ENCODE results near the gene DNAH14.

DNAH14 gene

DNA sequence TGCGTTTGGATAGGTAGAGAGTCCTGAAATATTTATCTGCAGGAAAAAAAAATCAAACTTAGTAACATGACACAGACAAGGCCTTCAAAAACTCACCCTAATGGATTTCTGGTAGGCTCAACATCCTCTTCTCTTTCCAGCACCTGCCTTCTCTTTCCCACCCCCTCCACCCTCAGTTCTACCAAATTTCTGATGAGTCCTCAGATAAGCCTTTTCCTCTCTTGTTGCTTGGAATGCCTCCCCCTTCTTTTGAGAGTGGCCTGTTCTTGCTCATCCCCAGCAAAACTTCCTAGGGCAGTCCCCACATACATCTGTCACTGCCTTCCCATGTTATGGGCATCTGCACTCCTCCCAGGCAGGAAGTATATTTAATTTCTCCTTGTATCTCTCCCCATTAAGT, 506.0 kb downstream of the DNAH14 start:
- DNase-seq, result no peak

DNA sequence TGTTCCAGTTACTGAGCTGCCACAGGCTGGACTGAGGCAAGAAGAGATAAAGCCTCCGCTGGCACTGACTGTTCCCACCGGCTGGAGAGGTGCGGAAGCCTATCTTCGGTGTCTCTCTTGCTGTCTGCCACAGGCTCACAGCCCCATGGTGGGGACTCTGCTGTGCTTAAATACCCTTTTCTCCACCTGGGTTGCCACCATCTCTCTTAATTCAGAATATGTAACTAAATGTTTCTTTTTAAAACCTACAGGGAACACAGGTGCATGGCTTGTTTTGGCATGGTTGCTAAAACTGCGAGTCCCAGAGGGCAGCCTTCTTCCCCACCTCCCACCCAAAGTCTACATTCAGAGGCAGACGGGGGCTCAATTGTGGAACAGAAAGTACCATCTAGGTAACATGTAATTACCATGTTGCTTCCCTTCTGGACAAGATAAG, 506.5 kb downstream of the DNAH14 start:
- no peak for DNase-seq

- no peak for DNase-seq
Observed at GRCh38 chr1:225437710-225438437, 508.4 kb downstream of the DNAH14 start.

- no peak for DNase-seq
Observed at GRCh38 chr1:225440380-225441221, 511.1 kb downstream of the DNAH14 start.

DNA sequence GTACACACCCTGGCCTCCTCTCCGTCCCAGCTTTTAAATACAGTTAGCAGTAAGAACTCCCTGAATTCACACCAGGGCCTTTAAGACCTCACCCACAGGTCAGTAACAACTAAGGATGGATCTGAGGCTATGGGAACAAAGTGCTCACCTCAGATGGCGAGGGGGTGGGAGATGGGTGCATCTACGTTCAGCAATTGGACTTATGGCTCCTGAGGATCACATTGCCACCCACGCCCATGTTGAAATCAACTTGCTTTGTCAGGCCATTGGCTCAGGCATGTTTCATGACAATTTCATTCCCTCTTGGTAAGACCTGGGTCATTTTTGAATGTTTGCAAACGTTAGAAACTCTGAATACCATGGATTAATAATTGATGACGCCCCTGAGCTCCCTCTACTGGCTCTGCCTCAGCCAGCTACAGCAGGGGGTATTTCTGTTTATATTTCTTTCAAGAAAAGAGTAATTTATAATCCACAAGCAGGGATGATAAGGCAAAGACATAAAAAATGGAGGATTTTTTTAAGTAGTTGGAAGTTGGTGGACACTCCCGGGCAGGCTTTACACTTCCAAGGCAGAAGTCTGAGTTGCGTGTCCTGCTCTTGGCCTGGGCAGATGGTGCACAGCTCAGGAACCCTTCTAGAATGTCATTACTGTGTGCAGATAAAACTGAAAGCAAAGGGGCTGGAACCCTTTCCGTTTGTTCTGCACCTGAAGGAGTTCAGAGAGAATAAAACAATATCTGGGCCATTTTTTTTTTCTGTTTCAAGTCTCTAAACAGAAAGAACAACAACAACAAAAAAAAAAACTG, 512.0 kb downstream of the DNAH14 start:
- DNase-seq, result no peak

DNA sequence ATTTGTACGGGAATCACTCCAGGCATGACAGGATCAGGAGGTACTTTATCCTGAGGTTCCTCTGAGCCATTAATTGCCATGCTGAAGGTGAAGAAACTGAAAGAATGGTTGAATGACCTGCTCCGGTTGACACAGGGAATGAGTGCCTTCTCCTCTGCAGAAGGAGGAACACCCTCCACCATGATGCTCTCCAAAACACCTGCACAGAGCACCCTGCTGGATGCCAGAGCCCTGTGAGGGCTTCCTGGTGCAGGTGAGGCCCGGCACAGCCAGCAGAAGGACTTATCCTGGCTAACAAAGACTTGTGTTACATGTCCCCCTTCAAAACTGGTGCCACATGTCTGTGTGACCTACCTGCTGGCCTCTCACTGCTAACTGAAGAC, 512.6 kb downstream of the DNAH14 start:
- no peak for DNase-seq

DNA sequence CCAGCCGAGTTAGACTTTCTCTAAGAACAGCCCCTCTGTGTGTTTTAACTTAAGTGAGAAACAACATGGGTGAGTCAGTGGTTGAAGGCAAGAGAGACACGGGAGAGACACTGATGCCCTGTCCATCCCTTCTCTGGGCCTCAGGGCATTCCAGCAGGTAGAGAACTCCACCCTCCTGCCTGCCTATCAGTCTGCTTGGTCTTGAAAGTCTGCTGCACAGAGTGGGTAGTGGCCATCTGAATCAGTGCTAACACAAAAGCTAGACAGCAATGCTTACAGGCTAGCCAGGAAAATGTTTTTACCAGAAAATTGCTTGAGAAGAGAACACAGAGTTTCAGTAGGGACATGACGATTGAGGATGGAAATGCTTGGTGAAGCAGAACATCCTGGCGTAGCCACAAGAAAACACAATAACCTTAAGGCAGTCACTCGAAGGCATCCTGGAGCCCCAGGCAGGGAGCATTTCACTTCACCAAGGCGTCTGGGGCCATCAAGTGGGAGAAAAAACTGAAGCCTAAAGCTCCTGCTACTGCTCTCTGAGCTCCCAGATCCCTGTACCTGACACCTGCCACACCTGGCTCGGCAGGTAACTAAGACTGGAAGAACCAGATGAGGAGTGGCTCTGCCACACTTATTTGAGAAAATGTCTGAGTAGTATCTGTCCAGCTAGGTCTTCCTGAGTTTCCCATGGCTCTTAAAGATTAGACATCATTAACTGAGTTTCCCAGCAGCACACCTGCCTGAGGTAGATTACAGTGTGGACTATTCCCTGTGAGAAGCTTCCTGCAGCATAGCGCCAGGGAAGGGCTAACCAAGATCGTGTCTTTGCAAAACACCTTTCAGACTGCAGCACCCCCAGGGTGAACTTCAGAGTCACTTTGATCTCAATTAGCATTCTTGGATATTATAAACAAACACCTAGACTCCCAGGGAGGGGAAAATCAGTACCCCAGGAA, 516.4 kb downstream of the DNAH14 start:
- no peak for DNase-seq

DNA sequence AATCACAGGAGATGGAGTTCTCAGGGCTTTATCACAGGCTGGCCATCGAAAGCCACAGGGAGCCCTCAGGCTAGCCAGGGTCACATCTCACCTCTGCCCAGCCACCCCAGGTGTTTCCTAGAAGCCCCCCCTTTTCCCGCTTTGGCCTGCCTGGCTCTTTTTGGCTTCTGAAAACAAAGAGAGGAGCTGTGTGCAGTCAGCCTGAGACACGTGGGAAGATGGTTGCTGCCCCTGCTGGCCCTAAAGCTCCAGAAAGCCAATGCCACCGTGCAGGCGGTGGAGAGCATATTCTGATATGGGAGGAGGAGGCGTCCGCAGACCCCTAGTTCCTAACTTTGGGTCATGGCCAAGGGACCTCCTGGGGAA, 517.1 kb downstream of the DNAH14 start:
- no peak for DNase-seq

GRCh38 chr1:225446981-225447615, 517.6 kb downstream of the DNAH14 start:
- no peak for DNase-seq

- no peak for DNase-seq
Observed at GRCh38 chr1:225447650-225448089, 518.2 kb downstream of the DNAH14 start.

- DNase-seq, result no peak
Observed at GRCh38 chr1:225448146-225448805, 518.8 kb downstream of the DNAH14 start.
